K562 (cell line): ENCODE data around the gene SH2D7. TPM values are rescaled to one million over a fixed set of nuclear protein-coding genes. Genes with fewer than 3 reads are reported as not detected.

Experiments
- ATAC-seq: fragments of 200-7000 bp; cut with Tn5 transposase; 3 replicates; pipeline ENCODE4 v1.9.1; 2020; ENCODE audit warnings: moderate library complexity
- BruUV-seq: library from RNA; stranded (reverse); fragments of 400-500 nt; replicated peaks from 2 replicates; lab custom pipeline; 2021; lab: Mats Ljungman, UMichigan
- CTCF ChIA-PET: fragments of 300-600 bp; formaldehyde crosslinking; extraction: SDS; loops from one replicate; lab custom pipeline; 2021; ENCODE audit warnings: low intra/inter-chr PET ratio; lab: Yijun Ruan, JAX
- POLR2A ChIA-PET: fragments of 300-600, 350-650 bp; sonication (Branson Sonifier 250); formaldehyde crosslinking; extraction: SDS; loops from one replicate; lab custom pipeline; 2021; ENCODE audit warnings: antibody characterized with exemption, inconsistent platforms; lab: Yijun Ruan, JAX
- DNase-seq, 4 experiments: peaks; one replicate each; pipeline versions ENCODE4 v3.0.0 to v3.0.0-alpha.2; 2011 to 2018; ENCODE audit warnings: low spot score in 3 of 4, mixed read lengths in 3 of 4; ENCODE audit errors: extremely low read depth in 1 of 4
- FAIRE-seq: peaks from 2 replicates; lab custom pipeline; 2011; peaks lifted over from hg19 to GRCh38; lab: Jason Lieb, UNC
- H2AFZ ChIP-seq: 2 replicates; pipeline ENCODE4 v1.6.0; 2011; ENCODE audit warnings: low read depth, low read length, control low read depth, inconsistent platforms
- H3K27ac ChIP-seq: fragments of 200-600 bp; 3 replicates; pipeline ENCODE4 v1.8.0; 2011; ENCODE audit warnings: low read depth, mild to moderate bottlenecking, control low read depth, inconsistent platforms, low read length, moderate library complexity, mixed read lengths; ENCODE audit errors: extremely low read depth
- H3K27me3 ChIP-seq, 2 experiments: fragments of 300-600 bp in 1 of 2; 2 replicates in 1 of 2; 3 replicates in 1 of 2; pipeline versions ENCODE4 v1.6.0 to v1.8.0; 2011; ENCODE audit warnings: inconsistent platforms in 2 of 2, low read length in 2 of 2, mild to moderate bottlenecking in 1 of 2, mixed read lengths in 1 of 2, moderate library complexity in 1 of 2; ENCODE audit not compliant: control insufficient read depth in 2 of 2, insufficient read depth in 2 of 2
- H3K36me3 ChIP-seq: fragments of 300-600 bp; 3 replicates; pipeline ENCODE4 v1.8.0; 2011; ENCODE audit warnings: mild to moderate bottlenecking, low read length, inconsistent platforms; ENCODE audit not compliant: control insufficient read depth, insufficient read depth
- H3K4me1 ChIP-seq, 2 experiments: fragments of 200-600 bp in 1 of 2; replicated peaks in 1 of 2; 2 replicates in 1 of 2; 3 replicates in 1 of 2; pipeline versions ENCODE4 v1.5.1 to v1.8.0; 2011; ENCODE audit warnings: inconsistent platforms in 2 of 2, low read length in 2 of 2, mild to moderate bottlenecking in 1 of 2, mixed read lengths in 1 of 2, moderate library complexity in 1 of 2; ENCODE audit not compliant: control insufficient read depth in 2 of 2, insufficient read depth in 2 of 2
- H3K4me2 ChIP-seq: 2 replicates; pipeline ENCODE4 v1.6.1; 2011; ENCODE audit warnings: low read length, control low read depth, inconsistent platforms, mixed read lengths; ENCODE audit not compliant: insufficient read depth
- H3K4me3 ChIP-seq: fragments of 200-600 bp; sonication (generic), shearing (Covaris generic); 2 replicates; pipeline ENCODE4 v1.5.1; 2016; ENCODE audit warnings: control low read depth, inconsistent platforms
- H3K79me2 ChIP-seq: fragments of 200-600 bp; 3 replicates; pipeline ENCODE4 v1.8.0; 2011; ENCODE audit warnings: low read length, inconsistent platforms; ENCODE audit not compliant: control insufficient read depth, insufficient read depth
- H3K9ac ChIP-seq, 2 experiments: 2 replicates each; pipeline versions ENCODE4 v1.6.0 to v1.6.1; 2011; ENCODE audit warnings: low read depth in 2 of 2, low read length in 2 of 2, control low read depth in 1 of 2, inconsistent platforms in 1 of 2, mild to moderate bottlenecking in 1 of 2, mixed read lengths in 1 of 2; ENCODE audit not compliant: insufficient read depth in 1 of 2
- H3K9me1 ChIP-seq: one replicate; pipeline ENCODE4 v1.6.0; 2011; ENCODE audit warnings: inconsistent platforms, mild to moderate bottlenecking, low read length, moderate library complexity; ENCODE audit not compliant: control insufficient read depth, insufficient read depth
- H3K9me3 ChIP-seq: replicated peaks from 2 replicates; pipeline ENCODE4 v1.5.1; 2011; ENCODE audit warnings: low read depth, low read length, inconsistent platforms; ENCODE audit not compliant: control insufficient read depth, insufficient read depth
- H4K20me1 ChIP-seq: replicated peaks from 2 replicates; pipeline ENCODE4 v1.6.1; 2011; ENCODE audit warnings: low read length, inconsistent platforms, mixed read lengths; ENCODE audit not compliant: control insufficient read depth, insufficient read depth
- ATF1 ChIP-seq, 2 experiments: fragments of 450-650 bp in 1 of 2; IDR thresholded peaks; 2 replicates each; pipeline ENCODE4 v1.6.1; 2016; ENCODE audit warnings: missing compliant biosample characterization in 1 of 2, missing genetic modification characterization in 1 of 2
- CEBPB ChIP-seq: fragments of 450-650 bp; IDR thresholded peaks from 2 replicates; pipeline ENCODE4 v1.6.1; 2016; ENCODE audit warnings: missing genetic modification characterization, missing compliant biosample characterization
- CHAMP1 ChIP-seq: fragments of 450-650 bp; IDR thresholded peaks from 2 replicates; pipeline ENCODE4 v1.6.1; 2016; ENCODE audit warnings: mild to moderate bottlenecking
- GMEB1 ChIP-seq: fragments of 250-450 bp; sonication (Bioruptor Pico); IDR thresholded peaks from 2 replicates; pipeline ENCODE4 v1.4.0; 2020; ENCODE audit warnings: mild to moderate bottlenecking
- NR2C2 ChIP-seq, 2 experiments: fragments of 200-800 bp in 1 of 2; sonication (Bioruptor generic) in 1 of 2; sonication (generic) in 1 of 2; formaldehyde crosslinking in 1 of 2; IDR thresholded peaks; 2 replicates each; pipeline versions ENCODE4 v1.6.1 to v1.8.0; 2016 to 2022; ENCODE audit warnings: mild to moderate bottlenecking in 1 of 2, missing compliant biosample characterization in 1 of 2, missing genetic modification characterization in 1 of 2, missing genetic modification reagents in 1 of 2
- NRF1 ChIP-seq, 2 experiments: fragments of 450-650 bp; IDR thresholded peaks in 1 of 2; conservative IDR thresholded peaks in 1 of 2; 2 replicates each; pipeline ENCODE4 v1.6.1; 2014; ENCODE audit warnings: mild to moderate bottlenecking in 2 of 2
- POLR2H ChIP-seq: IDR thresholded peaks from 2 replicates; pipeline ENCODE4 v1.6.1; 2016; ENCODE audit warnings: missing genetic modification characterization, low read depth, mild to moderate bottlenecking, control low read depth, missing compliant biosample characterization, moderate library complexity
- SP2 ChIP-seq: IDR thresholded peaks from 2 replicates; pipeline ENCODE4 v1.6.1; 2011; ENCODE audit warnings: mild to moderate bottlenecking, low read depth, low read length, moderate library complexity; ENCODE audit not compliant: poor library complexity, severe bottlenecking; ENCODE audit errors: extremely low read depth
- ZNF778 ChIP-seq: fragments of 450-650 bp; formaldehyde crosslinking; IDR thresholded peaks from 2 replicates; pipeline ENCODE4 v1.4.0; 2020; ENCODE audit warnings: mild to moderate bottlenecking, moderate library complexity
- WGBS: fragments of 100-300 bp; shearing (Covaris generic); methylation state at CpG from one replicate; pipeline ENCODE4 v1.1.6; 2016; ENCODE audit warnings: low coverage, mixed read lengths; ENCODE audit not compliant: insufficient coverage; ENCODE audit errors: missing lambda C conversion rate; 5-methylcytosine and 5-hydroxymethylcytosine counted together
- in situ Hi-C: fragments of 300-500 bp; cut with MboI; formaldehyde crosslinking; loops from 4 replicates; pipeline ENCODE4 v1.15.0; 2018; ENCODE audit warnings: inconsistent platforms, mixed read lengths
- intact Hi-C: fragments of 100-400 bp; cut with micrococcal nuclease; formaldehyde crosslinking; loops from 2 replicates; pipeline ENCODE4 v1.14.2; 2022
- polyA plus RNA-seq, 8 experiments: library from polyadenylated mRNA; depleted of rRNA in 4 of 8; stranded (reverse) in 5 of 8; unstranded in 3 of 8; fragments of >200 nt; fragmentation: Nextera tagmentation in 2 of 8; fragmentation: Illumina TruSeq in 1 of 8; extraction: Ambion mirVana in 2 of 8; extraction: Trizol in 1 of 8; gene quantifications; 2 replicates each; pipeline versions ENCODE4 v1.2.1 to v1.2.3, GENCODE V29; 2011 to 2014; ENCODE audit warnings: inconsistent platforms in 1 of 8, missing spikeins in 1 of 8
- total RNA-seq, 7 experiments: library from RNA; depleted of rRNA in 6 of 7; stranded (reverse); fragments of >200 nt in 6 of 7; fragmentation: Illumina TruSeq in 2 of 7; extraction: Trizol in 2 of 7; gene quantifications; 2 replicates each; pipeline versions ENCODE4 v1.2.1 to v1.2.3, GENCODE V29; 2011 to 2021; ENCODE audit warnings: low replicate concordance in 1 of 7
- TF ChIP-seq, protein P1 (sequence below): sonication (generic); formaldehyde crosslinking; IDR thresholded peaks from 2 replicates; pipeline ENCODE4 v1.5.0; 2020; ENCODE audit warnings: missing genetic modification reagents
- TF ChIP-seq, protein P2 (sequence below), 2 experiments: IDR thresholded peaks in 1 of 2; conservative IDR thresholded peaks in 1 of 2; 2 replicates each; pipeline ENCODE4 v1.6.1; 2016; ENCODE audit warnings: low read depth in 2 of 2, mild to moderate bottlenecking in 1 of 2, missing compliant biosample characterization in 1 of 2, missing genetic modification characterization in 1 of 2, moderate library complexity in 1 of 2

SH2D7 gene
- total and polyA plus RNA-seq, 9 of the 15 experiments (the other 6 are each of a cell fraction or from before 2014, with no cell fraction given): not detected

GRCh38 chr15:78146425-78147154, 54.2 kb downstream of the SH2D7 start:
- 0 out of 2 replicates have a peak overlapping the region, but pooled peaks have one; percentile 1 for H2AFZ ChIP-seq
- no peak for TF ChIP-seq POLR2H (tag)
- TF ChIP-seq, protein P1, sequence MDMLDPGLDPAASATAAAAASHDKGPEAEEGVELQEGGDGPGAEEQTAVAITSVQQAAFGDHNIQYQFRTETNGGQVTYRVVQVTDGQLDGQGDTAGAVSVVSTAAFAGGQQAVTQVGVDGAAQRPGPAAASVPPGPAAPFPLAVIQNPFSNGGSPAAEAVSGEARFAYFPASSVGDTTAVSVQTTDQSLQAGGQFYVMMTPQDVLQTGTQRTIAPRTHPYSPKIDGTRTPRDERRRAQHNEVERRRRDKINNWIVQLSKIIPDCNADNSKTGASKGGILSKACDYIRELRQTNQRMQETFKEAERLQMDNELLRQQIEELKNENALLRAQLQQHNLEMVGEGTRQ (CRISPR knock-in tag): no peak
- TF ChIP-seq ATF1 (CRISPR knock-in tag; IDR thresholded peaks at IDR 0.05): no peak
- 0 out of 2 replicates have a peak, but pooled peaks have one; percentile 7 for TF ChIP-seq ATF1 (tag; IDR thresholded peaks at IDR 0.05)
- no peak for TF ChIP-seq GMEB1
- TF ChIP-seq, protein P2, sequence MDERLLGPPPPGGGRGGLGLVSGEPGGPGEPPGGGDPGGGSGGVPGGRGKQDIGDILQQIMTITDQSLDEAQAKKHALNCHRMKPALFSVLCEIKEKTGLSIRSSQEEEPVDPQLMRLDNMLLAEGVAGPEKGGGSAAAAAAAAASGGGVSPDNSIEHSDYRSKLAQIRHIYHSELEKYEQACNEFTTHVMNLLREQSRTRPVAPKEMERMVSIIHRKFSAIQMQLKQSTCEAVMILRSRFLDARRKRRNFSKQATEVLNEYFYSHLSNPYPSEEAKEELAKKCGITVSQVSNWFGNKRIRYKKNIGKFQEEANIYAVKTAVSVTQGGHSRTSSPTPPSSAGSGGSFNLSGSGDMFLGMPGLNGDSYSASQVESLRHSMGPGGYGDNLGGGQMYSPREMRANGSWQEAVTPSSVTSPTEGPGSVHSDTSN (CRISPR knock-in tag; IDR thresholded peaks at IDR 0.05; ENCODE audit: low read depth): no peak
- TF ChIP-seq, protein P2 (tag; conservative IDR thresholded peaks at IDR 0.05; ENCODE audit: low read depth): no peak
- no peak for TF ChIP-seq ZNF778 (CRISPR knock-in tag)
- TF ChIP-seq CEBPB (tag): peak; percentile 77
- TF ChIP-seq CHAMP1: no peak
- no peak for TF ChIP-seq SP2
- no peak for TF ChIP-seq NRF1 (conservative IDR thresholded peaks at IDR 0.05 in 1 of 2, IDR thresholded peaks at IDR 0.05 in 1 of 2)
- TF ChIP-seq NR2C2 (CRISPR knock-in tag; IDR thresholded peaks at IDR 0.05): no peak
- no peak for TF ChIP-seq NR2C2 (tag; IDR thresholded peaks at IDR 0.05)

More at GRCh38 chr15:78146425-78147154, 54.2 kb downstream of the SH2D7 start:
- no peak overlapping the region for H3K27ac ChIP-seq
- peaks cover 2% of the 10 kb centered on the region for H4K20me1 ChIP-seq
- H3K36me3 ChIP-seq: peaks cover 6% of the 10 kb centered on the region; the same call in 1 of the 3 replicates
- H3K9me1 ChIP-seq: no peaks in the 10 kb centered on the region
- POLR2A ChIA-PET: interaction anchor here (0.7 to 1.6 kb wide), 5 partner anchors 9 to 85 kb away, joined by 3 to 6 read pairs (median 3); no protein-coding TSS in a partner anchor
- H3K4me3 ChIP-seq: no peak overlapping the region
- WGBS: 41% methylated on average over 4 of the region's 4 CpGs
- no peak overlapping the region; a peak in 1 of 4 replicates for H3K9ac ChIP-seq
- in situ Hi-C loops: no loop called here
- H3K9me3 ChIP-seq: no peaks in the 10 kb centered on the region
- no TSS peak for BruUV-seq
- no peak for ATAC-seq
- no peaks in the 10 kb centered on the region for H3K27me3 ChIP-seq
- intact Hi-C loops: no loop called here
- DNase-seq: peak in 1 of 4 experiments; percentile 17
- FAIRE-seq: peak; percentile 11
- H3K4me2 ChIP-seq: peak overlapping the region; percentile 3; the same call in 1 of the 2 replicates
- peaks cover 23% of the 10 kb centered on the region for H3K79me2 ChIP-seq
- peaks cover 20 to 23% of the 10 kb centered on the region in 2 experiments; a peak in 4 of 5 replicates for H3K4me1 ChIP-seq
- CTCF ChIA-PET: no interaction called here
